HG02884 (cell line): ENCODE results near the gene EFL1.

Source experiments
- ATAC-seq: cut with Tn5 transposase; IDR thresholded peaks from one replicate; pipeline ENCODE4 v1.9.1; 2021; ENCODE audit warnings: mild to moderate bottlenecking, moderate library complexity; ENCODE audit not compliant: unreplicated experiment

The EFL1 gene

DNA sequence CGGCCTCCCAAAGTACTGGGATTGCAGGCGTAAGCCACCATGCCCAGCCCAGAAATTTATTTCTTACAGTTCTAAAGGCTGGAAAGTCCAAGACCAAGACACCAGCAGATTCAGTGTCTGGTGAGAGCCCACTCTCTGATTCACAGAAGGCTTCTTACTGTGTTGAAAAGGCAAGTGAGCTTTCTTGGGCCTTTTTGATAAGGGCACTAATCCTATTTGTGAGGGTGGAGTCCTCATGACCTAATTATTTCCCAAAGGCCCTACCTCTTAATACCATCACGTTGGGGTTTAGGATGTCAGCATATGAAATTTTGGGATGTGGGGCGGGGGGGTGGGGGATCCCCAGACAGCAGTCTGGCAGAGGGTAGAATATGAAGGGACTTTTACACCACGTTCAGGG lies 169.2 kb downstream of the EFL1 start:
- ATAC-seq: no peak

DNA sequence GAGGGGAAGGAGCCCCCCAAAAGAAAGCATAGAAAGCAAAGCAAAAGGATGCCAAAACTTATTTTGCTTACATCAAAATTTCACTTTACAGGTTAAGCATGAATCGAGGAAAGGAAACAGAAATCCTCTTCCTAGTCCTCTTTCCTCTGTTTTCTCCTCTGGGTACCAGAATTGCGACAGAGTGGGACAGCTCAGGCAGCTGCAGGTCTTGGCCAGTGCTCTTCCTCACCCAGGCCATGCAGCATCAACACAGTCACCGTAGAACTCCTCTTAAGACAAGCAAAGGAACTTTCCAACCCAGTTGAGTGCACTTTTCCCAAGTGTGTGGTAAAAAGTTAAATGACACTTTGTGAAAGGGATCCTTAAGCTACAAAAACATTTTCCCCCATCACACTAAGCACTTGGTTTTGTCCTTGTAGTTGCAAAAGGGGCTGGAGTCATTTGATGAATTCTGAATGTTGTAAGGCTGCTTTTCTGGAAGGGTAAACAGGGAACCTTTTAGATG lies 170.8 kb downstream of the EFL1 start:
- ATAC-seq: no peak

DNA sequence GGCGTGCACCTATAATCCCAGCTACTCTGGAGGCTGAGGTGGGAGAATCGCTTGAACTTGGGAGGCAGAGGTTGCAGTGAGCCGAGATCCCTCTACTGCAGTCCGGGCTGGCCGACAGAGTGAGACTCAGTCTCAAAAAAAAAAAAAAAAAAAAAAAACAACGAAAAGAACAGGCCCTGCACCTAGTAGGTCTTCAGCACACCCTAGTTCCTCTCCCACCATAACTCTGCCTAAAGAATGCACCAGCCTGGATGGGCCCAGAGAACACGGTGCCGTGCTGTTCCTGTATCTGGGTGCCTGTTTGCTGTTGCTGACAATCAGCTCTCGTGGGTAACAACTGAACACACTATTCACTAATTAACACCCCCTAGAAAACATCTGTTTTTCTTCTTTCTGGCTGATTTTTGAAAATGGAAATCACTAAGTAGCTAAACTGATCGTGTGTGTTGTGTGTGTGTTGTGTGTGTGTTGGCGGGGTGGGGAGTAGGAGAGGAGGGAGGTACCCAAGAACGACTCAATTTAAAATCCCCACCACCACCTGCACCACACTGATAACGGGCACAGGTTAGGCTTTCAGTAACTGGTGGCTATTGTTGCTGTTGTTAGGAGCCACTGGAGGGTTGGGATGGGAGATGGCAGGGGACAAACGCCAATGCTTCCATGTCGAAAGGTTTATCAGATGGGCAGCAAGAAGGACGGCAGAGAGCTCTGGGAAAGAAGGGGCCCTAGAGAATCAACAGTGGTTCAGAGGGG lies 176.1 kb downstream of the EFL1 start:
- ATAC-seq: no peak

DNA sequence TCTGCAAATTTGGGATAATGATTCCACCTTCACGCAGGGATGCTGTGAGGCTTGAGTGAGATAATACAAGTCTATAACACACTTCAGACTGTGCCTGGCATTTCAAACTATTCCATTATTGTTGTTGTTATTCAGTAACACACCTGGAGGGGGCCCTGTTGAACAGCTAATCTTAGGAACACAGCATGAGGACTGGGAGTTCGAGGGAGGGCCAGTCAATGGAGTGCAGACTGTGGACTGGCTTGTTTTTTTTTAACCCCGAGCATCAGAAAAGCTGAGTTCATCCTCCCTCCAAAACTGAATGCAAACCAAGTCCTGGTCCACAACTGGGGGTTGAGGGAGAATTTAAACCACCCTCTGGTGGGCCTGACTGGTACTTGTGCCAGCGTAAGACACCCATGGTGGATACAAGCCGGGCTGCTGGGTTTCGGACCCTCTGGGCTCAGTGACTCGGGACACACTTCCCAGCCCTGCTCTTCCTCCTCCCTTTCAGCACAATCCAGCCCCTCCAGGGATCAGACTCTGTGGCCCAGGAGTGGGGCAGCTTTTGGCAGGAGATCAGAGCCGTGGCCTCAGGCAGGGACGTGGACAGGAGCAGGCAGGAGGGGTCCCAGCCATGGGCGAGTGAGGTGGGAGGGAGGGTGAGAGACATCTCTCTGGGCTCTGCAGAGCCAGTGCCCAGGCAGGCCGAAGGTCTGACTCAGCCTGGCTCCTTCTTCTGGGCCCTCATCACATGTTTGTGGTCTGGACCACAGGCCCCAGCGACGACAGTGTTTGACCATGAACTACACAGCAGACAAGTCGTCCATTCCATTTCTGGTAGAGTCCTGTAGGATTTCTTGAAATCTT lies 180.4 kb downstream of the EFL1 start:
- no peak for ATAC-seq

DNA sequence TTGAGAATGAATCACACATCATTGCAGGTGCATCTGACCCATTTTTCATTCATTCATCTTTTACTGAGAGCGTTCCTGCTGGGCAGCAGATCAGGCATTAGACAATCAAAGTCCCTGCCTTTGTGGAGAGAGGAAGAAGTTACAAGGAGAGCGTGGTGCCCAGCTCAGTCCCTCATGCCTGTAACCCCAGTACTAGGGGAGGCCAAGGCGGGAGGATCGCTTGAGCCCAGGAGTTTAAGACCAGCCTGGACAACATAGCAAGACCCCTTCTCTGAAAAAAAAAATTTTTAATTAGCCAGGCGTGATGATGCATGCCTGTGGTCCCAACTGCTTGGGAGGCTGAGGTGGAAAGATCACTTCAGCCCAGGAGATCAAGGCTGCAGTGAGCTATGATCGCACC lies 181.8 kb downstream of the EFL1 start:
- ATAC-seq: no peak
